PC-3 (cell line): ENCODE results near the gene PCARE. TPM values are rescaled to one million over a fixed set of nuclear protein-coding genes. Genes with fewer than 3 reads are reported as not detected.

Experiments used
- ATAC-seq: fragments of 200-7000 bp; cut with Tn5 transposase; 2 replicates; pipeline ENCODE4 v1.9.1; 2020; ENCODE audit warnings: mild to moderate bottlenecking, moderate library complexity
- BruUV-seq: library from RNA; stranded (reverse); fragments of 400-500 nt; replicated peaks from 2 replicates; lab custom pipeline; 2021; lab: Mats Ljungman, UMichigan
- CTCF ChIA-PET: fragments of 300-600 bp; sonication (Branson Sonifier 250); formaldehyde crosslinking; loops from one replicate; lab custom pipeline; 2022; ENCODE audit warnings: antibody characterized with exemption; lab: Charles Lee
- POLR2A ChIA-PET: fragments of 300-600 bp; sonication (Branson Sonifier 250); formaldehyde crosslinking; loops from one replicate; lab custom pipeline; 2022; ENCODE audit warnings: antibody characterized with exemption; ENCODE audit not compliant: unreplicated experiment; lab: Charles Lee
- DNase-seq: peaks from one replicate; pipeline ENCODE4 v3.0.0-alpha.2; 2015
- H2AFZ ChIP-seq: fragments of 300-600 bp; sonication (generic); 2 replicates; pipeline ENCODE4 v1.6.0; 2016; ENCODE audit warnings: antibody characterized with exemption, low read length
- H3F3A ChIP-seq: fragments of 300-600 bp; sonication (generic); one replicate; pipeline ENCODE4 v1.6.0; 2017; ENCODE audit warnings: antibody characterized with exemption, low read length, control low read depth, mild to moderate bottlenecking; ENCODE audit not compliant: unreplicated experiment
- H3K27ac ChIP-seq: fragments of 300-600 bp; sonication (generic); 2 replicates; pipeline ENCODE4 v1.5.1; 2016; ENCODE audit warnings: mild to moderate bottlenecking, low read length
- H3K27me3 ChIP-seq: fragments of 300-600 bp; sonication (generic); 2 replicates; pipeline ENCODE4 v1.6.1; 2016; ENCODE audit warnings: low read length, mixed read lengths
- H3K36me3 ChIP-seq: fragments of 300-600 bp; sonication (generic); 2 replicates; pipeline ENCODE4 v1.6.1; 2016; ENCODE audit warnings: low read depth, mixed run types, low read length, mixed read lengths
- H3K4me1 ChIP-seq: fragments of 300-600 bp; sonication (generic); 2 replicates; pipeline ENCODE4 v1.5.1; 2016; ENCODE audit warnings: low read length; ENCODE audit not compliant: insufficient read depth
- H3K4me2 ChIP-seq: fragments of 300-600 bp; sonication (generic); 2 replicates; pipeline ENCODE4 v1.6.0; 2016; ENCODE audit warnings: low read length
- H3K4me3 ChIP-seq: fragments of 300-600 bp; sonication (generic); 2 replicates; pipeline ENCODE4 v1.5.1; 2016; ENCODE audit warnings: mild to moderate bottlenecking, low read length, mixed read lengths
- H3K79me2 ChIP-seq: fragments of 300-600 bp; sonication (generic); 2 replicates; pipeline ENCODE4 v1.6.1; 2017; ENCODE audit warnings: low read length, mixed read lengths
- H3K9ac ChIP-seq: fragments of 300-600 bp; sonication (generic); 2 replicates; pipeline ENCODE4 v1.6.0; 2016; ENCODE audit warnings: mild to moderate bottlenecking, low read length
- H3K9me2 ChIP-seq: fragments of 300-600 bp; sonication (generic); replicated peaks from 2 replicates; pipeline ENCODE4 v1.6.1; 2016; ENCODE audit warnings: mixed run types, low read length, mixed read lengths
- H3K9me3 ChIP-seq: fragments of 300-600 bp; sonication (generic); 2 replicates; pipeline ENCODE4 v1.6.1; 2016; ENCODE audit warnings: low read length, mixed read lengths
- H4K20me1 ChIP-seq: fragments of 300-600 bp; sonication (generic); 2 replicates; pipeline ENCODE4 v1.6.1; 2016; ENCODE audit warnings: low read length, mixed read lengths
- CTCF ChIP-seq: fragments of 300-600 bp; sonication (generic); conservative IDR thresholded peaks from 2 replicates; pipeline ENCODE4 v1.5.1; 2017; ENCODE audit warnings: antibody characterized with exemption, low read depth, mild to moderate bottlenecking, low read length
- EZH2 ChIP-seq: fragments of 300-600 bp; sonication (generic); IDR thresholded peaks from one replicate; pipeline ENCODE4 v1.6.1; 2017; ENCODE audit warnings: antibody characterized with exemption, mild to moderate bottlenecking, low read length; ENCODE audit not compliant: unreplicated experiment
- EZH2phosphoT487 ChIP-seq: fragments of 300-600 bp; sonication (generic); IDR thresholded peaks from 2 replicates; pipeline ENCODE4 v1.6.1; 2018; ENCODE audit warnings: mild to moderate bottlenecking, antibody characterized with exemption, low read length, borderline replicate concordance
- intact Hi-C: fragments of 100-400 bp; cut with micrococcal nuclease; formaldehyde crosslinking; loops from 2 replicates; pipeline ENCODE4 v1.9.0; 2023
- total RNA-seq: library from RNA; depleted of rRNA; stranded (reverse); fragments of >200 nt; gene quantifications from 2 replicates; pipeline ENCODE4 v1.2.3, GENCODE V29; 2014

PCARE gene
- total RNA-seq, 1 experiment from 2014 or later, result not detected

GRCh38 chr2:29066997-29067605, 7.2 kb downstream of the PCARE start:
- H3K27me3 ChIP-seq, result no peaks in the 10 kb centered on the region
- H3K9me3 ChIP-seq, result no peaks in the 10 kb centered on the region
- no peaks in the 10 kb centered on the region for H3F3A ChIP-seq
- POLR2A ChIA-PET, result no interaction called here
- no peaks in the 10 kb centered on the region for H4K20me1 ChIP-seq
- H3K27ac ChIP-seq, result no peak overlapping the region
- no peaks in the 10 kb centered on the region for H3K36me3 ChIP-seq
- no peaks in the 10 kb centered on the region for H3K4me1 ChIP-seq
- BruUV-seq, result no TSS peak
- H2AFZ ChIP-seq, result no peak overlapping the region
- H3K9ac ChIP-seq, result no peak overlapping the region
- ATAC-seq, result no peak
- DNase-seq, result no peak
- intact Hi-C loops, result no loop called here
- TF ChIP-seq CTCF (no peak), EZH2phosphoT487 (no peak), EZH2 (no peak)
- CTCF ChIA-PET, result no interaction called here
- H3K4me2 ChIP-seq, result no peak overlapping the region
- no peak overlapping the region for H3K4me3 ChIP-seq
- H3K79me2 ChIP-seq, result no peaks in the 10 kb centered on the region
- no peaks in the 10 kb centered on the region for H3K9me2 ChIP-seq

- Histone ChIP-seq H3K4me1 (no peaks in the 10 kb centered on the region), H3K27me3 (no peaks in the 10 kb centered on the region), H3K79me2 (no peaks in the 10 kb centered on the region), H3K36me3 (no peaks in the 10 kb centered on the region), H3K9me3 (no peaks in the 10 kb centered on the region), H2AFZ (no peak overlapping the region), H4K20me1 (no peaks in the 10 kb centered on the region), H3F3A (no peaks in the 10 kb centered on the region), H3K27ac (no peak overlapping the region), H3K9me2 (no peaks in the 10 kb centered on the region), H3K4me2 (no peak overlapping the region), H3K4me3 (no peak overlapping the region), H3K9ac (no peak overlapping the region)
- DNase-seq, result no peak
- no peak for TF ChIP-seq CTCF
- no peak for TF ChIP-seq EZH2phosphoT487
- TF ChIP-seq EZH2, result no peak
- no TSS peak for BruUV-seq
- intact Hi-C loops, result no loop called here
- no peak for ATAC-seq
- CTCF ChIA-PET, result no interaction called here
- POLR2A ChIA-PET, result no interaction called here
Measured at GRCh38 chr2:29066271-29066860, 8.0 kb downstream of the PCARE start.
